HCT116 (cell line): Measurements from ENCODE around the gene SLC22A5. TPM values are rescaled to one million over a fixed set of nuclear protein-coding genes. Genes with fewer than 3 reads are reported as not detected.

ENCODE experiments used
- ATAC-seq: fragments of 200-7000 bp; cut with Tn5 transposase; 2 replicates; pipeline ENCODE4 v1.9.1; 2020; ENCODE audit warnings: mild to moderate bottlenecking, moderate library complexity
- BruUV-seq: library from RNA; stranded (reverse); fragments of 400-500 nt; replicated peaks from 2 replicates; lab custom pipeline; 2021; lab: Mats Ljungman, UMichigan
- CTCF ChIA-PET: fragments of 300-600 bp; sonication (Branson Sonifier 250); formaldehyde crosslinking; loops from one replicate; lab custom pipeline; 2021; ENCODE audit warnings: antibody characterized with exemption; lab: Charles Lee
- POLR2A ChIA-PET: fragments of 300-600, 350-600 bp; sonication (Branson Sonifier 250); formaldehyde crosslinking; loops from one replicate; lab custom pipeline; 2021; ENCODE audit warnings: antibody characterized with exemption; lab: Charles Lee
- RAD21 ChIA-PET, 2 experiments: fragments of 300-600 bp; sonication (Branson Sonifier 250); formaldehyde crosslinking; loops; one replicate each; lab custom pipeline; 2023; ENCODE audit warnings: low total read pairs in 2 of 2; ENCODE audit not compliant: uncharacterized antibody in 2 of 2, unreplicated experiment in 2 of 2, low non-redundant PET in 1 of 2; lab: Charles Lee
- DNase-seq: peaks from one replicate; pipeline ENCODE4 v3.0.0-alpha.2; 2010; ENCODE audit warnings: low read depth, low spot score
- H2AFZ ChIP-seq: fragments of 200-600 bp; shearing (Covaris generic), sonication (generic); 2 replicates; pipeline ENCODE4 v1.6.1; 2017; ENCODE audit warnings: low read depth, mixed run types, mixed read lengths, antibody characterized with exemption, low read length; ENCODE audit not compliant: poor library complexity, severe bottlenecking
- H3K27ac ChIP-seq: 2 replicates; pipeline ENCODE4 v1.5.1; 2012; ENCODE audit warnings: low read depth, low read length
- H3K27me3 ChIP-seq: fragments of 200-600 bp; sonication (generic); 2 replicates; pipeline ENCODE4 v1.6.1; 2016; ENCODE audit warnings: mixed run types, low read length, mixed read lengths; ENCODE audit not compliant: insufficient read depth
- H3K36me3 ChIP-seq, 2 experiments: fragments of 200-500 bp in 1 of 2; fragments of 200-600 bp in 1 of 2; sonication (Bioruptor generic) in 1 of 2; sonication (generic) in 1 of 2; 2 replicates each; pipeline versions ENCODE4 v1.5.1 to v1.6.1; 2014 to 2016; ENCODE audit warnings: low read length in 2 of 2, inconsistent platforms in 1 of 2, mixed read lengths in 1 of 2, mixed run types in 1 of 2; ENCODE audit not compliant: insufficient read depth in 2 of 2, control insufficient read depth in 1 of 2
- H3K4me1 ChIP-seq, 2 experiments: fragments of 200-600 bp in 1 of 2; sonication (generic) in 1 of 2; 2 replicates each; pipeline versions ENCODE4 v1.5.1 to v1.6.1; 2012 to 2017; ENCODE audit warnings: low read length in 2 of 2, inconsistent platforms in 1 of 2, mild to moderate bottlenecking in 1 of 2, mixed read lengths in 1 of 2, mixed run types in 1 of 2, moderate library complexity in 1 of 2; ENCODE audit not compliant: insufficient read depth in 2 of 2, control insufficient read depth in 1 of 2
- H3K4me2 ChIP-seq: fragments of 200-600 bp; sonication (generic); 2 replicates; pipeline ENCODE4 v1.6.1; 2017; ENCODE audit warnings: mixed run types, low read length, mixed read lengths
- H3K4me3 ChIP-seq, 2 experiments: fragments of 200-600 bp in 1 of 2; sonication (generic) in 1 of 2; replicated peaks in 1 of 2; 2 replicates each; pipeline ENCODE4 v1.5.1; 2011 to 2016; ENCODE audit warnings: low read length in 2 of 2, control low read depth in 1 of 2, low read depth in 1 of 2, mild to moderate bottlenecking in 1 of 2, mixed read lengths in 1 of 2, mixed run types in 1 of 2
- H3K79me2 ChIP-seq: fragments of 200-600 bp; sonication (generic); 2 replicates; pipeline ENCODE4 v1.6.1; 2017; ENCODE audit warnings: mild to moderate bottlenecking, mixed run types, low read length, moderate library complexity, mixed read lengths; ENCODE audit not compliant: insufficient read depth
- H3K9ac ChIP-seq: fragments of 200-600 bp; sonication (generic); 2 replicates; pipeline ENCODE4 v1.6.1; 2016; ENCODE audit warnings: low read length, mixed read lengths
- H3K9me2 ChIP-seq: fragments of 200-600 bp; sonication (generic), shearing (Covaris generic); 2 replicates; pipeline ENCODE4 v1.6.1; 2017; ENCODE audit warnings: mixed run types, mild to moderate bottlenecking, moderate library complexity; ENCODE audit not compliant: insufficient read depth
- H3K9me3 ChIP-seq, 2 experiments: fragments of 200-500 bp in 1 of 2; fragments of 200-600 bp in 1 of 2; sonication (Bioruptor generic) in 1 of 2; sonication (generic) in 1 of 2; 2 replicates each; pipeline ENCODE4 v1.6.1; 2014 to 2017; ENCODE audit warnings: low read length in 2 of 2, mixed read lengths in 2 of 2, inconsistent platforms in 1 of 2, low read depth in 1 of 2, mild to moderate bottlenecking in 1 of 2, mixed run types in 1 of 2, moderate library complexity in 1 of 2; ENCODE audit not compliant: control insufficient read depth in 1 of 2, insufficient read depth in 1 of 2
- H4K20me1 ChIP-seq: fragments of 200-600 bp; sonication (generic), shearing (Covaris generic); 2 replicates; pipeline ENCODE4 v1.6.1; 2017; ENCODE audit warnings: mixed run types, mild to moderate bottlenecking, moderate library complexity; ENCODE audit not compliant: insufficient read depth
- CBX3 ChIP-seq: IDR thresholded peaks from 2 replicates; pipeline ENCODE4 v1.6.1; 2012; ENCODE audit warnings: low read depth
- ELF1 ChIP-seq: IDR thresholded peaks from 2 replicates; pipeline ENCODE4 v1.6.1; 2012; ENCODE audit warnings: low read depth, borderline replicate concordance
- EZH2phosphoT487 ChIP-seq: fragments of 200-600 bp; IDR thresholded peaks from 2 replicates; pipeline ENCODE4 v1.6.1; 2018; ENCODE audit warnings: antibody characterized with exemption, borderline replicate concordance
- REST ChIP-seq: IDR thresholded peaks from 2 replicates; pipeline ENCODE4 v1.6.1; 2012; ENCODE audit warnings: low read depth
- SIN3A ChIP-seq: IDR thresholded peaks from 2 replicates; pipeline ENCODE4 v1.6.1; 2012; ENCODE audit warnings: low read depth
- TCF7L2 ChIP-seq: IDR thresholded peaks from 2 replicates; pipeline ENCODE4 v1.7.0; 2011; ENCODE audit warnings: borderline replicate concordance, inconsistent platforms; ENCODE audit not compliant: insufficient read depth, insufficient read length; ENCODE audit errors: extremely low read depth
- ZBTB33 ChIP-seq: IDR thresholded peaks from 2 replicates; pipeline ENCODE4 v1.6.1; 2011; ENCODE audit warnings: mild to moderate bottlenecking, low read length, moderate library complexity; ENCODE audit not compliant: insufficient replicate concordance; ENCODE audit errors: extremely low read depth
- ZFX ChIP-seq: fragments of 450-650 bp; IDR thresholded peaks from 2 replicates; pipeline ENCODE4 v1.6.1; 2017
- ZNF274 ChIP-seq: fragments of 200-500 bp; sonication (Bioruptor generic); IDR thresholded peaks from 2 replicates; pipeline ENCODE4 v1.6.1; 2014; ENCODE audit warnings: mild to moderate bottlenecking, low read depth, low read length, inconsistent platforms
- intact Hi-C: fragments of 100-400 bp; cut with micrococcal nuclease; formaldehyde crosslinking; loops from 2 replicates; pipeline ENCODE4 v1.10.0; 2022
- total RNA-seq: library from RNA; stranded (reverse); gene quantifications from one replicate; pipeline ENCODE4 v1.2.1, GENCODE V29; 2021; ENCODE audit not compliant: unreplicated experiment

SLC22A5 gene
- total RNA-seq, 1 experiment from 2014 or later: 9.9 TPM

DNA sequence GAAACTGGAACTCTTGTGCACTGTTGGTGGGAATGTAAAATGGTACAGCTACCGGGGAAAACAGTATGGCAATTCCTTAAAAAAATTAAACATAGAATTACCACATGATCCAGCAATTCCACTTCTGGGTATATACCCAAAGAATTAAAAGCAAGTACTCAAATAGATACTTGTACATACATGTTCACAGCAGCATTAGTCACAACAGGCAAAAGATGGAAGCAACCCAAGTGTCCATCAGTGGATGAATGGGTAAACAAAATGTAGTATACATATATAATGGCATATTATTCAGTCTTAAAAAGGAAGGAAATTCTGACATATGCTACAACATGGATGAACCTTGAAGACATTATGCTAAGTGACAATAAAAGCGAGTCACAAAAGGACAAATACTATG is 7.4 kb upstream of the SLC22A5 start:
- no peak overlapping the region for H3K4me3 ChIP-seq
- no peak for DNase-seq
- H3K27me3 ChIP-seq: no peaks in the 10 kb centered on the region
- RAD21 ChIA-PET: no interaction called here
- no peak for TF ChIP-seq ELF1
- TF ChIP-seq, all 23 proteins: peak for 0
- H3K4me1 ChIP-seq: peaks cover 18 to 35% of the 10 kb centered on the region in 2 experiments
- no peak overlapping the region for H2AFZ ChIP-seq
- no peaks in the 10 kb centered on the region for H3K9me3 ChIP-seq
- POLR2A ChIA-PET: no interaction called here
- H3K27ac ChIP-seq: no peak overlapping the region
- no peaks in the 10 kb centered on the region for H3K79me2 ChIP-seq
- no peaks in the 10 kb centered on the region for H4K20me1 ChIP-seq
- no TSS peak for BruUV-seq
- no peak overlapping the region for H3K9ac ChIP-seq
- intact Hi-C loops: loop anchor here (10.0 kb wide), 1 partner anchor 187 kb away; no protein-coding TSS in a partner anchor
- H3K9me2 ChIP-seq: no peaks in the 10 kb centered on the region
- H3K4me2 ChIP-seq: no peak overlapping the region
- CTCF ChIA-PET: no interaction called here
- 0 out of 4 replicates have a peak, but pooled peaks cover 0 to 5% of the 10 kb centered on the region in 2 experiments for H3K36me3 ChIP-seq
- no peak for ATAC-seq

GRCh38 chr5:132363431-132364112 is 5.9 kb upstream of the SLC22A5 start:
- Histone ChIP-seq H3K27ac (no peak overlapping the region), H3K4me1 (peaks cover 18 to 35% of the 10 kb centered on the region in 2 experiments), H3K9me2 (no peaks in the 10 kb centered on the region), H3K79me2 (no peaks in the 10 kb centered on the region), H3K4me3 (0 out of 4 replicates have a peak overlapping the region, but pooled peaks of 1 of the 2 experiments have one; percentile 9), H3K27me3 (no peaks in the 10 kb centered on the region), H3K36me3 (0 out of 4 replicates have a peak, but pooled peaks cover 0 to 5% of the 10 kb centered on the region in 2 experiments), H3K9me3 (no peaks in the 10 kb centered on the region), H2AFZ (no peak overlapping the region), H3K4me2 (peak overlapping the region; percentile 44)
- no TSS peak for BruUV-seq
- ATAC-seq (peak; percentile 71), DNase-seq (peak; percentile 47)
- ChIA-PET POLR2A (no interaction called here), CTCF (no interaction called here), RAD21 (no interaction called here)
- intact Hi-C loops: loop anchor here (10.0 kb wide), 1 partner anchor 189 kb away; no protein-coding TSS in a partner anchor
- TF ChIP-seq ZNF274: no peak
- no peak for TF ChIP-seq ZFX
- no peak for TF ChIP-seq ZBTB33
- no peak for TF ChIP-seq EZH2phosphoT487
- peak; percentile 54 for TF ChIP-seq TCF7L2
- no peak for TF ChIP-seq CBX3
- no peak for TF ChIP-seq REST
- TF ChIP-seq SIN3A: 0 out of 2 replicates have a peak, but pooled peaks have one; percentile 29
- TF ChIP-seq ELF1: no peak
- TF ChIP-seq, all 23 proteins: peak for 2
- Histone ChIP-seq H4K20me1 (no peaks in the 10 kb centered on the region), H3K9ac (no peak overlapping the region)
